HEK293T (cell line): ENCODE results near the gene IGSF8.
"Not testable (repeated sequence)": the region's sequence is repeated elsewhere in the genome, so short reads cannot be mapped to it uniquely, and the experiment has no call there.

Source experiments
- CTCF ChIA-PET: fragments of 350-600 bp; formaldehyde crosslinking; extraction: SDS; loops from one replicate; lab custom pipeline; 2021; ENCODE audit warnings: antibody characterized with exemption, inconsistent platforms; lab: Yijun Ruan, JAX
- POLR2A ChIA-PET: fragments of 350-600 bp; formaldehyde crosslinking; extraction: SDS; loops from one replicate; lab custom pipeline; 2020; ENCODE audit warnings: antibody characterized with exemption, inconsistent platforms; lab: Yijun Ruan, JAX
- DNase-seq: peaks from one replicate; pipeline ENCODE4 v3.0.0; 2012; ENCODE audit warnings: mixed read lengths; ENCODE audit errors: extremely low spot score
- ARNT ChIP-seq: fragments of 450-650 bp; IDR thresholded peaks from 2 replicates; pipeline ENCODE4 v1.6.1; 2017; ENCODE audit warnings: mild to moderate bottlenecking
- BHLHE40 ChIP-seq: fragments of 450-650 bp; IDR thresholded peaks from 2 replicates; pipeline ENCODE4 v1.6.1; 2016; ENCODE audit warnings: mild to moderate bottlenecking, moderate library complexity, borderline replicate concordance
- CTBP1 ChIP-seq: fragments of 450-650 bp; IDR thresholded peaks from 2 replicates; pipeline ENCODE4 v1.6.1; 2016; ENCODE audit warnings: borderline replicate concordance
- ELF4 ChIP-seq: fragments of 450-650 bp; IDR thresholded peaks from 2 replicates; pipeline ENCODE4 v1.6.1; 2017; ENCODE audit warnings: antibody characterized with exemption
- FOXA1 ChIP-seq: fragments of 450-650 bp; IDR thresholded peaks from 2 replicates; pipeline ENCODE4 v1.6.1; 2016; ENCODE audit warnings: mild to moderate bottlenecking
- FOXK2 ChIP-seq: fragments of 450-650 bp; IDR thresholded peaks from 2 replicates; pipeline ENCODE4 v1.6.1; 2016; ENCODE audit warnings: mild to moderate bottlenecking
- FOXM1 ChIP-seq: fragments of 450-650 bp; IDR thresholded peaks from 2 replicates; pipeline ENCODE4 v1.6.1; 2017; ENCODE audit warnings: mild to moderate bottlenecking, borderline replicate concordance
- HDGF ChIP-seq: fragments of 450-650 bp; IDR thresholded peaks from 2 replicates; pipeline ENCODE4 v1.6.1; 2017; ENCODE audit warnings: antibody characterized with exemption, borderline replicate concordance
- L3MBTL2 ChIP-seq: fragments of 450-650 bp; conservative IDR thresholded peaks from 2 replicates; pipeline ENCODE4 v1.6.1; 2016; ENCODE audit warnings: mild to moderate bottlenecking
- LEF1 ChIP-seq: fragments of 450-650 bp; IDR thresholded peaks from 2 replicates; pipeline ENCODE4 v1.6.1; 2017; ENCODE audit warnings: mild to moderate bottlenecking, borderline replicate concordance
- NFRKB ChIP-seq: fragments of 450-650 bp; IDR thresholded peaks from 2 replicates; pipeline ENCODE4 v1.6.1; 2016; ENCODE audit warnings: mild to moderate bottlenecking, moderate library complexity
- SP1 ChIP-seq: fragments of 450-650 bp; IDR thresholded peaks from 2 replicates; pipeline ENCODE4 v1.6.1; 2017
- SUZ12 ChIP-seq: fragments of 450-650 bp; IDR thresholded peaks from 2 replicates; pipeline ENCODE4 v1.6.1; 2016; ENCODE audit warnings: mild to moderate bottlenecking
- TARDBP ChIP-seq: fragments of 450-650 bp; IDR thresholded peaks from 2 replicates; pipeline ENCODE4 v1.6.1; 2016
- ZNF384 ChIP-seq: fragments of 450-650 bp; IDR thresholded peaks from 2 replicates; pipeline ENCODE4 v1.6.1; 2016
- TF ChIP-seq, protein P1 (sequence below): fragments of 450-650 bp; IDR thresholded peaks from 2 replicates; pipeline ENCODE4 v1.6.1; 2016

The IGSF8 gene

DNA sequence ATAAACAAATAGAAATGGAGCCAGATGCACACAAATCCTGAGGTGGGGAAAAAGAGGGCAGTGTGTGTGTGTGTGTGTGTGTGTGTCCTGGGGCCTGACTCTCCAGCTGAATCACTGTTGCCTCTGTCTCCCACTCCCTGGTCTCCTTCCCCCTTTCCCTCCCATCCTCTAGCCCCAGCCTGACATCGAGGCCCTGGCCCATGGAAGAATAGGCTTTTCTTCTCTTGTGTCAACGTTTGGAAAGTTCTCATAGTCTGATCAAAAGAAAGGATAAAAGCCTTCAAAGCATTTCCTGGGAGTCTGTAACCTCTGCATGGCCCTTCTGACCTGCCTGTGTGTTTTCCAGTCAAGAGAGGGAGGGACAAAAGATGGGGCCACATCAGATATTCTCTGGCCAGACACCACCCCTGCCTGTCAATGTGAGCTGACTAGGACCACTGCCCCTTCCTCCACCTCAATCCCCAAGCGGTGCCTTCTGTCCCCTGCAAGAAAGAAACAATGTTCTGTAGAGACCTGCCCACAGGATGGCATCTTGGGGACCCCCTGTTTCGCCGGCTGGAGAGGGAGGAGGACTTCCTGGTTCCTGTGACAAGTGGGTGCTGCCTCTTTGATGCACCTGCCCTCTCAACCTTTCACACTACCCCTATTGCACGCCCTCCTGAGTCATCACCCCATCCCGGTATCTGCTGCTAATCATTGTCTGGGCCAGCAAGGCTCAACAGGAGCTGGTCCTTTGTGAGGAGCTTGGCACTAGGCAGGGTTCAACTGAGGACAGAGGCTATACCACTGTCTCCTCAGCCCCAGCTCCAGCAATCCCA, 44.7 kb downstream of the IGSF8 start:
- no peak for TF ChIP-seq LEF1
- TF ChIP-seq HDGF = no peak
- TF ChIP-seq, protein P1, sequence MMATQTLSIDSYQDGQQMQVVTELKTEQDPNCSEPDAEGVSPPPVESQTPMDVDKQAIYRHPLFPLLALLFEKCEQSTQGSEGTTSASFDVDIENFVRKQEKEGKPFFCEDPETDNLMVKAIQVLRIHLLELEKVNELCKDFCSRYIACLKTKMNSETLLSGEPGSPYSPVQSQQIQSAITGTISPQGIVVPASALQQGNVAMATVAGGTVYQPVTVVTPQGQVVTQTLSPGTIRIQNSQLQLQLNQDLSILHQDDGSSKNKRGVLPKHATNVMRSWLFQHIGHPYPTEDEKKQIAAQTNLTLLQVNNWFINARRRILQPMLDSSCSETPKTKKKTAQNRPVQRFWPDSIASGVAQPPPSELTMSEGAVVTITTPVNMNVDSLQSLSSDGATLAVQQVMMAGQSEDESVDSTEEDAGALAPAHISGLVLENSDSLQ = no peak
- TF ChIP-seq SUZ12 = no peak
- ChIA-PET POLR2A (no interaction called here), CTCF (no interaction called here)
- no peak for DNase-seq

DNA sequence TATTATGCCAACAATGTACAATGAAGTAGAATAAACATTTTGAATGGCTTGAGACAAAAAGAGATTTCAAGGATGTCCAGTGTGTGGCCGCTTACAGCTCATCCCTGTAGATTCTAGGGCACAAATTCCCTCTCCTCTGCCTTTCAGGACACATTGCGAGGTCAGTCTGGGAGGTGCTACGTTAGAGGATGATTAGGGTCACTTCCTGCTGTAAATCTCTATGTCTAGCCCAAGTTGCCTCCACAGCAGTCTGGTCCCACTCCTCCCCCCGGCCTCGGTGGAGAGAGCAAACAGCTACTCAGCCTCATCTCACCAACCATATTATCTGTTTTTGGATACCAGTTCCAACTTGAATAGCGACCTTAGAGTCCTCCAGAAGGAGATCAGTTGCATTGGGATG, 45.5 kb downstream of the IGSF8 start:
- ChIA-PET CTCF (no interaction called here), POLR2A (no interaction called here)
- TF ChIP-seq FOXM1 (no peak), HDGF (no peak), CTBP1 (no peak), ELF4 (no peak), ZNF384 (no peak), BHLHE40 (no peak), L3MBTL2 (no peak), SP1 (no peak), FOXK2 (no peak), ARNT (no peak), SUZ12 (no peak), LEF1 (no peak)
- TF ChIP-seq, protein P1 = no peak
- DNase-seq = no peak

DNA sequence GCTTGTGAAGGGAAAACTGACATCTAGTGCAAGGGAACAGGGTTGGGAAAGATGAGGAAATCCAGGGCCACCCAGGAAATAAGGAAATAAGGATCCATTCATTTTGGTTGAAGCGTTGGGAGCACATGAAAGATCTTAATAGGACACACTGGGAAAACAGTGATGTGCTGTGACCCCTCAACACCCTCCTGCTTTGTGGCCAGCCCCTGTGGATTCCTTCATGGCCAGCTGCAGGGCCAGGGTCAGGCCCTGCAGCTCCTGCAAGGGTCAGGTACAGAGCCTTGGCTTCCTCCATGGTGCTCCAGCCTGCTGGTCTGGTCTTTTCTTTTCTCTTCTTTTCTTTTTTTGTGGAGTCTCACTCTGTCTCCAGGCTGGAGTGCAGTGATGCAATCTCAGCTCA, 47.8 kb downstream of the IGSF8 start:
- CTCF ChIA-PET = interaction anchor here (1.0 kb wide), 1 partner anchor 27 kb away, joined by 3 read pairs; no protein-coding TSS in a partner anchor
- DNase-seq = no peak
- TF ChIP-seq FOXK2 = no peak
- no peak for TF ChIP-seq CTBP1
- no peak for TF ChIP-seq LEF1
- TF ChIP-seq, protein P1 = no peak
- no peak for TF ChIP-seq FOXA1
- no peak for TF ChIP-seq L3MBTL2
- no peak for TF ChIP-seq NFRKB
- no peak for TF ChIP-seq SP1
- TF ChIP-seq FOXM1 = no peak
- no peak for TF ChIP-seq ARNT
- no peak for TF ChIP-seq TARDBP
- POLR2A ChIA-PET = no interaction called here

DNA sequence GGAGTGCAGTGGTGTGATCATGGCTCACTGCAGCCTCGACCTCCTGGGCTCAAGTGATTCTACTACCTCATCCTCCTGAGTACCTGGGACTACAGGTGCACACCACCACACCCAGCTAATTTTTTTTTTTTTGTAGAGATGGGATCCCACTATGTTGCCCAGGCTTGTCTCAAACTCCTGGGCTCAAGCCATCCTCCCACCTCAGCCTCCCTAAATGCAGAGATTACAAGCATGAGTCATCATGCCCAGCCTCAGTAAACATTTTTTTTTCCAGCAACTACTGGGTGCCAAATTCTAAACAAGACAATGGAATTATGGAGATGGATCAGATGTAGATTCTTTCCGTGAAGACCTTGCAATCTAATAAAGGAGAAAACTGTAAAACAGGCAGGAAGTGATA, 48.2 kb downstream of the IGSF8 start:
- POLR2A ChIA-PET, DNase-seq: not testable (repeated sequence)
- CTCF ChIA-PET = interaction anchor here (0.9 to 1.0 kb wide), 2 partner anchors 28 to 36 kb away, joined by 3 read pairs; no protein-coding TSS in a partner anchor

DNA sequence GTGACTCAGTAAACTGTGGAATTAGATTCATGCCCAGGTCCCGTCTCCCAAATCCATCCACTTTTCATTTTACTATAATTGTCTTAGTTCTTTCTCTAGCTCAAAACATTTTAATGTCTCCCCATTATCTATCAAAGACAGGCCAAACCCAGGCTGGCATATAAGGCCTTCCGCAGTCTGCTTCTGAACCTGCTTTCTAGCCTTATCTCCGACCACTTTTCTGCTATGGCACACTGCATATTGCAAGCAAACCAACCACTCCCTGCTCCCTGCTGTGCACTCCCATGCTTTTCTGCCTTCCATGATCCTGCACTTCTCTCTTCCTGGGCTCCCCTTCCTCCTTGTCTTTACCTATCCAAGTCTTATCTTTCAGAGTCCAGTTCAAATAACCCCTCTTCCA, 49.3 kb downstream of the IGSF8 start:
- TF ChIP-seq FOXK2 (no peak), FOXM1 (no peak), BHLHE40 (no peak), ELF4 (no peak), NFRKB (no peak), HDGF (no peak), FOXA1 (no peak), TARDBP (no peak), SUZ12 (no peak), ARNT (no peak), SP1 (no peak), L3MBTL2 (no peak), LEF1 (no peak), CTBP1 (no peak)
- TF ChIP-seq, protein P1 = no peak
- no peak for DNase-seq
- CTCF ChIA-PET = no interaction called here
- POLR2A ChIA-PET = no interaction called here

DNA sequence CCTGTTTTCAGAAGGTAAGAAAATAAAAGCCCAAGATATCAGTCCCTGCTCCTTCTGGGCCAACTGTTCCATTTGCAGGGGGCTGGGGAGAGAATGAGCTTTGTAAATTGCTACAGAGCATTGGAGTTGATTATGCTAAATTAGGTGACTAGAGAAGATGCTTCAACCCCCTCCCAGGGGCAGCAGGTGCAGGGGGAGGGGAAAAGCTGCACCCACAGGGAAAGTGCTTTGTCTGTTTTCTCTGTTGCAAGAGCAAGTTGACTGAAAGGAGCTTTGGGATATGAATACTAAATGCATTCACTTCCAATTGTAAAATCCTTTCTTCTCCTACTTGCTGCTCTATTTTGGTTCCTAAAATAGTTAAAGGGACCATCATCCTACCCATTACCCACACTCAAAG, 50.1 kb downstream of the IGSF8 start:
- TF ChIP-seq SUZ12 (no peak), ELF4 (no peak), SP1 (no peak), BHLHE40 (no peak), LEF1 (no peak), ZNF384 (no peak), FOXA1 (no peak), HDGF (no peak), FOXK2 (no peak), ARNT (no peak), FOXM1 (no peak), TARDBP (no peak)
- TF ChIP-seq, protein P1 = no peak
- CTCF ChIA-PET = interaction anchor here (3.7 kb wide), 1 partner anchor 30 kb away, joined by 43 read pairs; no protein-coding TSS in a partner anchor
- POLR2A ChIA-PET = no interaction called here
- no peak for DNase-seq
